A673 (cell line): ENCODE data around the gene ATG3.

Source experiments
- EZH2 ChIP-seq: fragments of 200-600 bp; sonication (generic); IDR thresholded peaks from 2 replicates; pipeline ENCODE4 v1.6.1; 2017; ENCODE audit warnings: borderline replicate concordance, low read depth, mild to moderate bottlenecking, mixed read lengths, antibody characterized with exemption, low read length; ENCODE audit not compliant: poor library complexity, severe bottlenecking
- TF ChIP-seq, protein P1 (sequence below): fragments of 300-800, 200-600 bp; sonication (generic); conservative IDR thresholded peaks from 2 replicates; pipeline ENCODE4 v1.5.1; 2017; ENCODE audit warnings: low read depth, mild to moderate bottlenecking, antibody characterized with exemption, low read length, moderate library complexity, mixed read lengths

DNA sequence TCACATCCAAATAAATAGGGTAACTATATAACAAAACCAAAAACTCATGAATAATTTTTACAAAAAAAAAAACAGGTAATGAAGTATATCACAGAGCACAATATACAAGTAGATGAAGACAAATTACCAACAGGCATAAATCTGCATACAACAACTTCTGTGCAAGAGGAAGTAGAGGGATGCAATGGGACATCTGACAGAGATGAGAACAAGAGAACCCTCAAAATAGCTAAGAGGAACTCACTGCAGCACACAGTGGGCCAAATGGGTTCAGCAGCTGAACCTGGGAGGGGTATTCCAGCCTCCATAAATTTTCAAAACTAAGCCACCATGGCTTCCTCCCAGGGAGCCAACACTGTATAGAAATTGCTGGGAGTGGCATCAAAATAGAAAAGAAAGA is 52.9 kb downstream of the ATG3 start:
- TF ChIP-seq, protein P1, sequence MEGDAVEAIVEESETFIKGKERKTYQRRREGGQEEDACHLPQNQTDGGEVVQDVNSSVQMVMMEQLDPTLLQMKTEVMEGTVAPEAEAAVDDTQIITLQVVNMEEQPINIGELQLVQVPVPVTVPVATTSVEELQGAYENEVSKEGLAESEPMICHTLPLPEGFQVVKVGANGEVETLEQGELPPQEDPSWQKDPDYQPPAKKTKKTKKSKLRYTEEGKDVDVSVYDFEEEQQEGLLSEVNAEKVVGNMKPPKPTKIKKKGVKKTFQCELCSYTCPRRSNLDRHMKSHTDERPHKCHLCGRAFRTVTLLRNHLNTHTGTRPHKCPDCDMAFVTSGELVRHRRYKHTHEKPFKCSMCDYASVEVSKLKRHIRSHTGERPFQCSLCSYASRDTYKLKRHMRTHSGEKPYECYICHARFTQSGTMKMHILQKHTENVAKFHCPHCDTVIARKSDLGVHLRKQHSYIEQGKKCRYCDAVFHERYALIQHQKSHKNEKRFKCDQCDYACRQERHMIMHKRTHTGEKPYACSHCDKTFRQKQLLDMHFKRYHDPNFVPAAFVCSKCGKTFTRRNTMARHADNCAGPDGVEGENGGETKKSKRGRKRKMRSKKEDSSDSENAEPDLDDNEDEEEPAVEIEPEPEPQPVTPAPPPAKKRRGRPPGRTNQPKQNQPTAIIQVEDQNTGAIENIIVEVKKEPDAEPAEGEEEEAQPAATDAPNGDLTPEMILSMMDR = no peak
- TF ChIP-seq EZH2 = no peak
